H1 (cell line): ENCODE measurements around the gene CGN. TPM values are rescaled to one million over a fixed set of nuclear protein-coding genes. Genes with fewer than 3 reads are reported as not detected.

Experiments
- CTCF ChIA-PET: fragments of 300-600 bp; sonication (Branson Sonifier 250); formaldehyde crosslinking; loops from one replicate; lab custom pipeline; 2021; ENCODE audit not compliant: partially characterized antibody; lab: Charles Lee
- POLR2A ChIA-PET: fragments of 300-600 bp; sonication (Branson Sonifier 250); formaldehyde crosslinking; loops from one replicate; lab custom pipeline; 2021; ENCODE audit warnings: inconsistent platforms; ENCODE audit not compliant: partially characterized antibody; lab: Charles Lee
- DNase-seq, 2 experiments: peaks; one replicate each; pipeline versions ENCODE4 v3.0.0 to v3.0.0-alpha.2; 2010 to 2022; ENCODE audit warnings: low spot score in 2 of 2, low read depth in 1 of 2, mixed read lengths in 1 of 2
- FAIRE-seq: peaks from 2 replicates; lab custom pipeline; 2011; peaks lifted over from hg19 to GRCh38; lab: Jason Lieb, UNC
- H2AFZ ChIP-seq: 2 replicates; pipeline ENCODE4 v1.8.1; 2012; ENCODE audit warnings: low read length, inconsistent platforms
- H2AK5ac ChIP-seq: 2 replicates; pipeline ENCODE4 v1.6.1; 2013; ENCODE audit warnings: low read depth, low read length
- H2BK120ac ChIP-seq: replicated peaks from 2 replicates; pipeline ENCODE3; 2013; ENCODE audit warnings: low read depth, low read length, inconsistent platforms
- H2BK12ac ChIP-seq: 2 replicates; pipeline ENCODE4 v1.6.1; 2013; ENCODE audit warnings: low read depth, low read length
- H2BK15ac ChIP-seq: 2 replicates; pipeline ENCODE4 v1.6.1; 2013; ENCODE audit warnings: low read length
- H2BK20ac ChIP-seq: 2 replicates; pipeline ENCODE4 v1.6.1; 2013; ENCODE audit warnings: low read length
- H2BK5ac ChIP-seq: 2 replicates; pipeline ENCODE4 v1.6.1; 2013; ENCODE audit warnings: low read depth, low read length
- H3K14ac ChIP-seq: 2 replicates; pipeline ENCODE4 v1.6.1; 2013; ENCODE audit warnings: inconsistent platforms; ENCODE audit not compliant: insufficient read length
- H3K18ac ChIP-seq: 2 replicates; pipeline ENCODE4 v1.6.1; 2013; ENCODE audit warnings: low read length; ENCODE audit errors: extremely low read depth
- H3K23ac ChIP-seq: 2 replicates; pipeline ENCODE4 v1.6.1; 2013; ENCODE audit warnings: inconsistent platforms; ENCODE audit not compliant: insufficient read length
- H3K23me2 ChIP-seq: 2 replicates; pipeline ENCODE4 v1.6.1; 2013; ENCODE audit warnings: low read depth, low read length
- H3K27ac ChIP-seq: 2 replicates; pipeline ENCODE4 v1.6.1; 2011; ENCODE audit warnings: low read depth, low read length, inconsistent platforms
- H3K27me3 ChIP-seq, 4 experiments: replicated peaks in 1 of 4; 1 replicate in 1 of 4; 2 replicates in 3 of 4; pipeline versions ENCODE4 v1.6.1 to v1.8.1; 2011 to 2013; ENCODE audit warnings: low read length in 3 of 4, mild to moderate bottlenecking in 3 of 4, inconsistent platforms in 2 of 4, mixed read lengths in 2 of 4, moderate library complexity in 1 of 4; ENCODE audit not compliant: control insufficient read depth in 3 of 4, insufficient read depth in 3 of 4; ENCODE audit errors: extremely low read depth in 1 of 4
- H3K36me3 ChIP-seq, 4 experiments: 2 replicates each; pipeline versions ENCODE4 v1.6.1 to v1.8.1; 2011 to 2013; ENCODE audit warnings: mild to moderate bottlenecking in 4 of 4, low read length in 3 of 4, moderate library complexity in 2 of 4, control low read depth in 1 of 4, inconsistent platforms in 1 of 4; ENCODE audit not compliant: insufficient read depth in 4 of 4, control insufficient read depth in 2 of 4
- H3K4ac ChIP-seq: replicated peaks from 2 replicates; pipeline ENCODE3; 2013; ENCODE audit warnings: low read length, low read depth, mixed read lengths, inconsistent platforms; ENCODE audit not compliant: insufficient read length
- H3K4me1 ChIP-seq, 4 experiments: replicated peaks in 1 of 4; 1 replicate in 1 of 4; 2 replicates in 3 of 4; pipeline versions ENCODE4 v1.6.1 to v1.8.1; 2011 to 2013; ENCODE audit warnings: low read length in 3 of 4, inconsistent platforms in 2 of 4, mixed read lengths in 1 of 4; ENCODE audit not compliant: insufficient read depth in 4 of 4, control insufficient read depth in 3 of 4
- H3K4me2 ChIP-seq, 2 experiments: 2 replicates each; pipeline versions ENCODE4 v1.6.1 to v1.8.1; 2011 to 2013; ENCODE audit warnings: low read depth in 2 of 2, low read length in 2 of 2, control low read depth in 1 of 2, inconsistent platforms in 1 of 2, mild to moderate bottlenecking in 1 of 2; ENCODE audit not compliant: insufficient read depth in 1 of 2
- H3K4me3 ChIP-seq, 4 experiments: fragments of 200-600, 300-600 bp in 1 of 4; sonication (generic), shearing (Covaris generic), sonication (Bioruptor Twin) in 1 of 4; 2 replicates each; pipeline versions ENCODE4 v1.5.1 to v1.8.1; 2011 to 2016; ENCODE audit warnings: low read length in 4 of 4, low read depth in 3 of 4, control low read depth in 2 of 4, inconsistent platforms in 2 of 4, mild to moderate bottlenecking in 2 of 4, mixed read lengths in 1 of 4, moderate library complexity in 1 of 4; ENCODE audit not compliant: insufficient read depth in 2 of 4; ENCODE audit errors: extremely low read depth in 1 of 4
- H3K56ac ChIP-seq: replicated peaks from 2 replicates; pipeline ENCODE3; 2013; ENCODE audit warnings: low read depth, mild to moderate bottlenecking, mixed read lengths, low read length, inconsistent platforms; ENCODE audit not compliant: insufficient read length
- H3K79me1 ChIP-seq: 2 replicates; pipeline ENCODE4 v1.6.1; 2013; ENCODE audit warnings: low read depth, low read length, control low read depth
- H3K79me2 ChIP-seq, 2 experiments: 2 replicates each; pipeline versions ENCODE4 v1.6.1 to v1.8.1; 2012 to 2013; ENCODE audit warnings: low read length in 2 of 2, mild to moderate bottlenecking in 2 of 2, inconsistent platforms in 1 of 2; ENCODE audit not compliant: insufficient read depth in 2 of 2, control insufficient read depth in 1 of 2
- H3K9ac ChIP-seq, 4 experiments: replicated peaks in 1 of 4; 1 replicate in 1 of 4; 2 replicates in 3 of 4; pipeline versions ENCODE4 v1.6.1 to v1.8.1; 2011 to 2013; ENCODE audit warnings: low read depth in 3 of 4, low read length in 3 of 4, control low read depth in 2 of 4, mild to moderate bottlenecking in 2 of 4, moderate library complexity in 2 of 4, inconsistent platforms in 1 of 4; ENCODE audit errors: extremely low read depth in 1 of 4
- H3K9me3 ChIP-seq, 2 experiments: 2 replicates each; pipeline versions ENCODE4 v1.6.1 to v1.8.1; 2012 to 2013; ENCODE audit warnings: mild to moderate bottlenecking in 2 of 2, moderate library complexity in 2 of 2, control low read depth in 1 of 2, inconsistent platforms in 1 of 2, low read depth in 1 of 2, low read length in 1 of 2, mixed read lengths in 1 of 2; ENCODE audit not compliant: insufficient read depth in 2 of 2
- H4K20me1 ChIP-seq, 2 experiments: replicated peaks in 1 of 2; 2 replicates each; pipeline versions ENCODE3 to v1.8.1; 2011 to 2013; ENCODE audit warnings: inconsistent platforms in 2 of 2, low read length in 2 of 2, mild to moderate bottlenecking in 1 of 2; ENCODE audit not compliant: insufficient read depth in 2 of 2, control insufficient read depth in 1 of 2
- H4K5ac ChIP-seq: 2 replicates; pipeline ENCODE4 v1.6.1; 2013; ENCODE audit warnings: low read length, low read depth, mixed read lengths, inconsistent platforms; ENCODE audit not compliant: insufficient read length
- H4K8ac ChIP-seq: 2 replicates; pipeline ENCODE4 v1.8.0; 2013; ENCODE audit warnings: mild to moderate bottlenecking, moderate library complexity, low read length, inconsistent platforms; ENCODE audit not compliant: insufficient read depth; ENCODE audit errors: extremely low read depth
- H4K91ac ChIP-seq: replicated peaks from 2 replicates; pipeline ENCODE3; 2013; ENCODE audit warnings: low read length, mixed read lengths, inconsistent platforms; ENCODE audit not compliant: insufficient read length
- EP300 ChIP-seq, 2 experiments: IDR thresholded peaks; 1 replicate in 1 of 2; 2 replicates in 1 of 2; pipeline ENCODE4 v1.6.1; 2011 to 2012; ENCODE audit warnings: low read depth in 2 of 2, low read length in 2 of 2, mild to moderate bottlenecking in 2 of 2, borderline replicate concordance in 1 of 2, inconsistent platforms in 1 of 2, moderate library complexity in 1 of 2
- RBBP5 ChIP-seq: IDR thresholded peaks from 2 replicates; pipeline ENCODE4 v1.7.1; 2012; ENCODE audit warnings: low read depth, mild to moderate bottlenecking, inconsistent platforms, low read length, moderate library complexity, borderline replicate concordance
- ZNF274 ChIP-seq: IDR thresholded peaks from 2 replicates; pipeline ENCODE4 v1.7.0; 2012; ENCODE audit warnings: low read length, borderline replicate concordance; ENCODE audit errors: extremely low read depth
- WGBS, 2 experiments: shearing (Covaris generic) in 1 of 2; methylation state at CpG; one replicate each; pipeline versions ENCODE4 v1.1.6 to v1.1.7; 2013 to 2015; ENCODE audit warnings: low lambda C conversion rate in 2 of 2, mixed read lengths in 2 of 2, inconsistent platforms in 1 of 2, low coverage in 1 of 2, missing lambda C conversion rate in 1 of 2; ENCODE audit not compliant: insufficient replicate concordance in 2 of 2, insufficient coverage in 1 of 2, insufficient read length in 1 of 2; ENCODE audit errors: extremely low coverage in 1 of 2, missing lambda C conversion rate in 1 of 2; 5-methylcytosine and 5-hydroxymethylcytosine counted together
- polyA plus RNA-seq, 7 experiments: library from polyadenylated mRNA; depleted of rRNA in 3 of 7; stranded (reverse) in 5 of 7; unstranded in 2 of 7; fragments of >200 nt in 5 of 7; fragments of 200-250 nt in 2 of 7; gene quantifications; 1 replicate in 5 of 7; 2 replicates in 1 of 7; 4 replicates in 1 of 7; pipeline versions ENCODE4 v1.2.1 to v1.2.3, GENCODE V29; 2011 to 2013; ENCODE audit warnings: missing spikeins in 2 of 7, mixed read lengths in 2 of 7
- total RNA-seq: library from RNA; stranded (reverse); fragmentation: NEBNext Ultra II Directional; extraction: Animal tissue kit (Norgen Biotek cat#: 25700); gene quantifications from 2 replicates; pipeline ENCODE4 v1.2.1, GENCODE V29; 2021

CGN gene
- total and polyA plus RNA-seq, 2 of the 8 experiments (the other 6 are each of a cell fraction or from before 2014, with no cell fraction given) = 15.9 to 52.7 TPM

- H3K14ac ChIP-seq = no peak overlapping the region
- no peak overlapping the region for H2AK5ac ChIP-seq
- no peak for FAIRE-seq
- no peaks in the 10 kb centered on the region for H3K23me2 ChIP-seq
- no peak overlapping the region for H2BK15ac ChIP-seq
- peaks cover 21 to 59% (median 40%) of the 10 kb centered on the region in 4 experiments; a peak in 7 of 8 replicates for H3K36me3 ChIP-seq
- no peaks in the 10 kb centered on the region for H3K9me3 ChIP-seq
- peak overlapping the region; percentile 2; the same call in 1 of the 2 replicates for H3K27ac ChIP-seq
- peak overlapping the region; percentile 31 for H4K91ac ChIP-seq
- peak overlapping the region in 1 of 2 experiments; percentile 4; a peak in 1 of 4 replicates for H3K4me2 ChIP-seq
- H3K56ac ChIP-seq = no peak overlapping the region
- H4K20me1 ChIP-seq = no peaks in the 10 kb centered on the region
- no peak overlapping the region for H2BK20ac ChIP-seq
- H3K79me2 ChIP-seq = no peaks in the 10 kb centered on the region
- ChIA-PET CTCF (interaction anchor here (0.9 to 1.5 kb wide), 2 partner anchors 12 to 70 kb away, joined by 3 read pairs; no protein-coding TSS in a partner anchor), POLR2A (interaction anchor here (0.6 kb wide), 1 partner anchor 18 kb away, joined by 3 read pairs; no protein-coding TSS in a partner anchor)
- no peak overlapping the region for H2BK12ac ChIP-seq
- no peak overlapping the region for H4K5ac ChIP-seq
- no peak overlapping the region for H3K9ac ChIP-seq
- H4K8ac ChIP-seq = no peak overlapping the region
- H3K79me1 ChIP-seq = peaks cover 2% of the 10 kb centered on the region; the same call in 1 of the 2 replicates
- no peaks in the 10 kb centered on the region for H3K4me1 ChIP-seq
- DNase-seq = no peak
- H3K23ac ChIP-seq = no peak overlapping the region
- H2BK5ac ChIP-seq = peak overlapping the region; percentile 73; the same call in 1 of the 2 replicates
- H2BK120ac ChIP-seq = no peak overlapping the region
- no peaks in the 10 kb centered on the region for H3K27me3 ChIP-seq
- 68% methylated on average over 7 of the region's 7 CpGs; no CpG with 5 or more reads in 1 of the 2 experiments for WGBS, 2 experiments
- H3K4ac ChIP-seq = no peak overlapping the region
- H2AFZ ChIP-seq = no peak overlapping the region
- H3K4me3 ChIP-seq = no peak overlapping the region
- no peak overlapping the region for H3K18ac ChIP-seq
- TF ChIP-seq ZNF274 = no peak
- no peak for TF ChIP-seq EP300 (IDR thresholded peaks at IDR 0.05; ENCODE audit: borderline replicate concordance in 1 of 2, low read depth in 2 of 2, low read length in 2 of 2)
- TF ChIP-seq RBBP5 = no peak
Observed at GRCh38 chr1:151526735-151527525, 15.7 kb downstream of the CGN start.
